A673 (cell line): ENCODE measurements around the gene PARD3. TPM values are rescaled to one million over a fixed set of nuclear protein-coding genes. Genes with fewer than 3 reads are reported as not detected.

ENCODE experiments used
- BruUV-seq: library from RNA; stranded (reverse); fragments of 400-500 nt; replicated peaks from 2 replicates; lab custom pipeline; 2021; lab: Mats Ljungman, UMichigan
- CTCF ChIA-PET: fragments of 300-600 bp; sonication (Branson Sonifier 250); formaldehyde crosslinking; loops from one replicate; lab custom pipeline; 2022; ENCODE audit warnings: antibody characterized with exemption; lab: Charles Lee
- POLR2A ChIA-PET: fragments of 300-600 bp; sonication (Branson Sonifier 250); formaldehyde crosslinking; loops from one replicate; lab custom pipeline; 2022; ENCODE audit warnings: antibody characterized with exemption; ENCODE audit not compliant: low non-redundant PET; lab: Charles Lee
- DNase-seq: peaks from one replicate; pipeline ENCODE4 v3.0.0-alpha.2; 2015; ENCODE audit warnings: low spot score
- H3K27ac ChIP-seq: fragments of 200-600 bp; sonication (generic); 2 replicates; pipeline ENCODE4 v1.5.1; 2016; ENCODE audit warnings: mixed run types, low read depth, mild to moderate bottlenecking, mixed read lengths, antibody characterized with exemption, low read length; ENCODE audit not compliant: poor library complexity, severe bottlenecking
- H3K27me3 ChIP-seq: fragments of 200-600 bp; sonication (generic); replicated peaks from 2 replicates; pipeline ENCODE4 v1.6.1; 2017; ENCODE audit warnings: mixed run types, low read depth, mild to moderate bottlenecking, mixed read lengths, antibody characterized with exemption, low read length; ENCODE audit not compliant: insufficient read depth, poor library complexity
- H3K36me3 ChIP-seq: fragments of 200-600 bp; sonication (generic); 2 replicates; pipeline ENCODE4 v1.6.1; 2016; ENCODE audit warnings: mixed run types, mild to moderate bottlenecking, mixed read lengths, antibody characterized with exemption, low read length; ENCODE audit not compliant: insufficient read depth, poor library complexity, severe bottlenecking
- H3K4me1 ChIP-seq: fragments of 200-600 bp; sonication (generic); 2 replicates; pipeline ENCODE4 v1.6.1; 2017; ENCODE audit warnings: mixed run types, mild to moderate bottlenecking, mixed read lengths, antibody characterized with exemption, low read length; ENCODE audit not compliant: insufficient read depth, poor library complexity, severe bottlenecking
- H3K4me3 ChIP-seq: fragments of 200-600 bp; sonication (generic); 2 replicates; pipeline ENCODE4 v1.5.1; 2016; ENCODE audit warnings: low read depth, mixed run types, mild to moderate bottlenecking, mixed read lengths, low read length; ENCODE audit not compliant: poor library complexity, severe bottlenecking
- H3K9me3 ChIP-seq: fragments of 200-600 bp; sonication (generic); 2 replicates; pipeline ENCODE4 v1.6.1; 2016; ENCODE audit warnings: mixed run types, low read depth, mild to moderate bottlenecking, mixed read lengths, antibody characterized with exemption, low read length; ENCODE audit not compliant: poor library complexity, severe bottlenecking
- CTCF ChIP-seq: fragments of 300-800, 200-600 bp; sonication (generic); conservative IDR thresholded peaks from 2 replicates; pipeline ENCODE4 v1.5.1; 2017; ENCODE audit warnings: low read depth, mild to moderate bottlenecking, antibody characterized with exemption, low read length, moderate library complexity, mixed read lengths
- EZH2 ChIP-seq: fragments of 200-600 bp; sonication (generic); IDR thresholded peaks from 2 replicates; pipeline ENCODE4 v1.6.1; 2017; ENCODE audit warnings: borderline replicate concordance, low read depth, mild to moderate bottlenecking, mixed read lengths, antibody characterized with exemption, low read length; ENCODE audit not compliant: poor library complexity, severe bottlenecking
- intact Hi-C: fragments of 100-400 bp; cut with micrococcal nuclease; formaldehyde crosslinking; loops from one replicate; pipeline ENCODE4 v1.10.0; 2022; ENCODE audit not compliant: unreplicated experiment
- total RNA-seq: library from RNA; stranded (reverse); gene quantifications from 2 replicates; pipeline ENCODE4 v1.2.3, GENCODE V29; 2021

PARD3 gene
- total RNA-seq, 1 experiment from 2014 or later, result 28.0 TPM

DNA sequence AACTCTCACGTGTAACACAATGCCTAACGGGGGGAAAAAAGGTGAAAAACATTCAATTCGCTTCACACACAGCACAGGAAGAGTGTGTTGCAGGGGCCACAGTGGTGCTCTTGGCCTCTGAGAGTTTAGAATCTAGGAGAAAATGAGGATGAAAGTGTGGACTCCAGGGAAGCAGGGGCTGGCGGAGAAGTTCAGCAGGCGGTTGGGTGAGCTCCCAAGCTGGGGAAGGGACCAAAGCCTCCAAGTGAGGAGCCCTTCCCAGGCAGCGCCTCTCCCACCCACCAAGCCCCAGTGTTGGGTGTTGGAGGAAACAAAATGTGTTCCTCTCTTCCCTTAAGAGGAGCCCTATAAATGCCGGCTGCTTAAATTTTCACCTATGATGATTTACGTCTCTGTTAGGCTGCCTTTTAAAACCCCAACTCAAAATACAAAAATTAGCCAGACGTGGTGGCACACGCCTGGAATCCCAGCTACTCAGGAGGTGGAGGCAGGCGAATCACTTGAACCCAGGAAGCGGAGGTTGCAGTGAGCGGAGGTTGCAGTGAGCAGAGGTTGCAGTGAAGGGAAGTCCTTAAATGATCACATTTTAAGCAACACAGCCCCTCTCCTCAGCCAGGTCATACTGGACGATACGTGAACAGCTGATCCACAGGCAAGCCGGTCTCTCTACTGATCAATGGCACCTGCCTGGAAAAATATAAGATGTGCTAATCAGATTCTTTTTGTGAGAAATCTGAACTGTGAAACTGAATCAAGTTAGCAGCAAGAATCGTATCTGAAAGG lies 735.2 kb downstream of the PARD3 start:
- BruUV-seq, result no TSS peak
- intact Hi-C loops, result loop anchor here (10.0 kb wide), 1 partner anchor 745 kb away; the partner anchor contains the start of gene NRP1
- no peak overlapping the region for H3K27ac ChIP-seq
- no peak for DNase-seq
- H3K27me3 ChIP-seq, result no peaks in the 10 kb centered on the region
- ChIA-PET POLR2A (no interaction called here), CTCF (no interaction called here)
- H3K9me3 ChIP-seq, result peaks cover 5% of the 10 kb centered on the region
- no peaks in the 10 kb centered on the region for H3K4me1 ChIP-seq
- no peak overlapping the region for H3K4me3 ChIP-seq
- no peaks in the 10 kb centered on the region for H3K36me3 ChIP-seq
- no peak for TF ChIP-seq EZH2
- TF ChIP-seq CTCF, result no peak

GRCh38 chr10:34078745-34079470 lies 736.2 kb downstream of the PARD3 start:
- Histone ChIP-seq H3K27me3 (no peaks in the 10 kb centered on the region), H3K9me3 (peaks cover 4% of the 10 kb centered on the region), H3K27ac (no peak overlapping the region), H3K36me3 (no peaks in the 10 kb centered on the region), H3K4me3 (no peak overlapping the region), H3K4me1 (no peaks in the 10 kb centered on the region)
- TF ChIP-seq EZH2, result no peak
- TF ChIP-seq CTCF, result no peak
- intact Hi-C loops, result loop anchor here (10.0 kb wide), 1 partner anchor 744 kb away; the partner anchor contains the start of gene NRP1
- ChIA-PET POLR2A (interaction anchor here (0.6 kb wide), 1 partner anchor 886 kb away, joined by 3 read pairs; no protein-coding TSS in a partner anchor), CTCF (interaction anchor here (0.5 kb wide), 1 partner anchor 47 kb away, joined by 10 read pairs; no protein-coding TSS in a partner anchor)
- BruUV-seq, result no TSS peak
- DNase-seq, result no peak

DNA sequence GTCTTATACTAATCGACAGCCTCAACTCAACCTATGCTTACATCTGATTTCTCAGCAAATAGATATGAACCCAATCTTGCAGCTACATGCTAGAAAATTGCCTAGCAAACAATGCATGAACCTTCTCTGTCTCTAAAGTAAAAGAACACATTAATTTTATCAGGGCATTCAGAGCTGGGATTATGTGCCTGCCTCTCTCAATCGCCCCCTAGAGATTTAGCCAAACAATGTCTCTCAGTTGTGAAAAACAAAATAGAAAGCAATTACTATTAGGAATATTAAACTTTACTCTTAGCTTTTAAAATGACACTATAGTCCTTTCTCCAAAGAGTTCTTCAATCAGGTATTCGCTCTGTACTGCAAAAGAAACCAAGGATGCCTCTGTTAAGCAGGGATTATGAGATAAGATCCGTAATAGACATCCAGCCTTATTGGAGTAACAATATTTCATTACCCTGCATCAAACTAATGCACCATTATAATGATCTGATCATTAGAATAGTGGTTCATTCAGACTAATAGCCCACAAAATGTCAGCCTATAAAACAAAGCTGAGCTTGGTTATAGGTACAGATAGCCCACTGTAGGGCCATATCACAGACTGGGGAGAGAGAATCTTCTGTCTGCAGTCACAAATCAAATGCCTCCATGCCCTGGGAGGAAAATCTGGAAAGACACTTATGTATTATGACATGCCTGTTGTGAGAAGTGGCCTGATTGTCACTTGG lies 736.9 kb downstream of the PARD3 start:
- H3K4me3 ChIP-seq, result no peak overlapping the region
- H3K27me3 ChIP-seq, result no peaks in the 10 kb centered on the region
- intact Hi-C loops, result loop anchor here (10.0 kb wide), 1 partner anchor 743 kb away; the partner anchor contains the start of gene NRP1
- H3K4me1 ChIP-seq, result no peaks in the 10 kb centered on the region
- ChIA-PET POLR2A (interaction anchor here (0.6 kb wide), 1 partner anchor 885 kb away, joined by 3 read pairs; no protein-coding TSS in a partner anchor), CTCF (no interaction called here)
- no peak for DNase-seq
- BruUV-seq, result no TSS peak
- H3K36me3 ChIP-seq, result no peaks in the 10 kb centered on the region
- TF ChIP-seq EZH2, result no peak
- peak; percentile 36 for TF ChIP-seq CTCF
- no peaks in the 10 kb centered on the region for H3K9me3 ChIP-seq
- no peak overlapping the region for H3K27ac ChIP-seq
